ENCODE results near the gene KCNJ12. TPM values are rescaled to one million over a fixed set of nuclear protein-coding genes. Genes with fewer than 3 reads are reported as not detected.

The KCNJ12 gene
- total and polyA plus RNA-seq, 2 of the 13 experiments (the other 11 are each of a cell fraction or from before 2014, with no cell fraction given): not detected

DNA sequence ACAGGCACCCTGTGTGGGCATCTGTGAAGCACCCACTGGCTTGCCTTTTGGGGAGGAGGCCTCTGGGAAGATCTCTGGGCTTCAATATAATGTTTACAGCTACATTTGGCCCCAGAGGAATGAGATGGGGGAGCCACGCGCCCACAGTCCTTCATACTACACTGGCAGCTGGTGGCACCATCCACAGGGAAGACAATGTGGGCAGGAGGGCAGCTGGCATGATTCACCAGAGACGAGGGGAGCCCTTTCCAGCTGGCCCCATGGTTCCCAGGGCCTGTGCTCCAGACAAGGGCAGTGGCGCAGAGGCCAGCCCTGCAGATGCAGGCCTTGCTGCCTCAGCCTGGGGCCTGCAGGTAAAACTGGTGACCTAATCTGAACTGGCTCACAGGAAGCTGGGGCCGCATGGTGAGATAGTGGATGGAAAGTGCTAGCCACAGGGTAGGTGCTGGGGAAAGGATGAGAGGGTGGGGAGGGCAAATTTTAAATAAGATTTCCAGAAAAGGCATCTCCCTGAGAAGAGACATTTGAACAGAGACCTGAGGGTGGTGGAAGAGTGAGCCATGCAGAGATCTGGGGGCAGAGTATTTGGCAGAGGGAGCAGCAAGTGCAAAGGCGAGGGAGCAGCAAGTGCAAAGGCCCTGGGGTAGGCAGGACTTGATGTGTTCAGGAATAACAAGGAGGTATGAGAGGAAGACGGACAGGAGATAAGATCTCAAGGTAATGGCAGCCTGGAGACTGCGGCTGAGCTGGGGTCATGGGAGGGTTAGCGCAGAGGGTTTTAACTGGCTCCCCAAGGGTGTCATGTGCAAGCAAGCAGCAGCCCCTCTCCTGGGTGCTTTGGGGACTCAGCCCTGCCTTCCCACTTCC, 12.1 kb upstream of the KCNJ12 start:
- in situ Hi-C loops (cut with HindIII; ENCODE audit: extremely low pct_ligation_motif_present, low pct_unique_long_range_greater_than_20kb) (no loop called here), intact Hi-C loops (cut with micrococcal nuclease; ENCODE audit: unreplicated experiment) (no loop called here)
- H3K9me3 ChIP-seq (ENCODE audit: low read length): no peaks in the 10 kb centered on the region
- no peaks in the 10 kb centered on the region for H3K36me3 ChIP-seq (replicated peaks in 1 of 2; ENCODE audit: control insufficient read depth in 1 of 2, insufficient read depth in 2 of 2, low read length in 2 of 2)
- ATAC-seq (no peak), FAIRE-seq (no peak), DNase-seq (ENCODE audit: low spot score) (no peak)
- H2AFZ ChIP-seq (ENCODE audit: low read length): no peak overlapping the region
- H4K20me1 ChIP-seq (ENCODE audit: insufficient read depth, low read length): no peaks in the 10 kb centered on the region
- no peak for TF ChIP-seq ZNF543 (CRISPR knock-in tag; IDR thresholded peaks at IDR 0.05)
- no peak for TF ChIP-seq KDM4B (CRISPR knock-in tag; IDR thresholded peaks at IDR 0.05)
- no peak for TF ChIP-seq ZNF749 (CRISPR knock-in tag; IDR thresholded peaks at IDR 0.05; ENCODE audit: borderline replicate concordance)
- TF ChIP-seq JUND (CRISPR knock-in tag; IDR thresholded peaks at IDR 0.05): no peak
- TF ChIP-seq SPEN (CRISPR knock-in tag; IDR thresholded peaks at IDR 0.05; ENCODE audit: low read depth): no peak
- no peak for TF ChIP-seq PPARG (CRISPR knock-in tag; conservative IDR thresholded peaks at IDR 0.05)
- TF ChIP-seq ZNF235 (CRISPR knock-in tag; IDR thresholded peaks at IDR 0.05; ENCODE audit: borderline replicate concordance): no peak
- no peaks in the 10 kb centered on the region for H3K79me2 ChIP-seq (ENCODE audit: insufficient read depth, low read length)
- H3K4me2 ChIP-seq (ENCODE audit: low read depth, low read length): no peak overlapping the region
- no peak overlapping the region for H3K27ac ChIP-seq (ENCODE audit: extremely low read length, insufficient read depth, low read length)
- no TSS peak for BruUV-seq (replicated peaks)
- ChIA-PET CTCF (ENCODE audit: low intra/inter-chr PET ratio, low total read pairs) (no interaction called here), POLR2A (no interaction called here)
- no peak overlapping the region for H3K9ac ChIP-seq (ENCODE audit: insufficient read depth, low read depth, low read length)
- peaks cover 3 to 35% of the 10 kb centered on the region in 2 experiments; a peak in 4 of 5 replicates for H3K27me3 ChIP-seq (ENCODE audit: control insufficient read depth in 1 of 2, insufficient read depth in 2 of 2, low read length in 2 of 2)
- H3K4me1 ChIP-seq (ENCODE audit: insufficient read depth, low read length): no peaks in the 10 kb centered on the region
- WGBS (ENCODE audit: low lambda C conversion rate): 43% methylated on average over 7 of the region's 9 CpGs
- no peak overlapping the region for H3K4me3 ChIP-seq (replicated peaks in 1 of 3; ENCODE audit: insufficient read depth in 1 of 3, low read depth in 2 of 3, low read length in 3 of 3)

DNA sequence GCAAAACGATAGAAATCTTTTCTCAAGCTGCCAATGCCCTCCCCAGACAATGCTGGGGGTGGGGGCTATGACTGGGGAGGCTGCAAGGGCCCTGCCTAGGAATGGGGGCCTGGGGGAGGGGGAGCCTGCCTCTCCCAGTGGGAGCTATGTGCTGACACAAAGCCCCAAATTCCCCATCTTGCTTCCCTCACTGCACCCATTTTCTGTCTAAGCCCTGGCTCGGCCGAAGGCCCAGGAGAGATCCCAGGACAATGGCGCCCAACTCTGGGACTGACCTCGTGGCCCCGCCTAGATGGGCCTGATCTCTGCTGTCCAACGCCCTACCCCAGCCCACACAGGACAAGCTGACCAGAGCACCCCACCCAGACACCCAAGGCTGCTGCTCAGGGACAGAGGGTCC, 11.1 kb upstream of the KCNJ12 start:
- no TSS peak for BruUV-seq (replicated peaks)
- CTCF ChIA-PET (ENCODE audit: low intra/inter-chr PET ratio, low total read pairs): no interaction called here
- Histone ChIP-seq H4K20me1 (ENCODE audit: insufficient read depth, low read length) (no peaks in the 10 kb centered on the region), H3K4me1 (ENCODE audit: insufficient read depth, low read length) (no peaks in the 10 kb centered on the region), H3K27ac (ENCODE audit: extremely low read length, insufficient read depth, low read length) (no peak overlapping the region), H3K79me2 (ENCODE audit: insufficient read depth, low read length) (no peaks in the 10 kb centered on the region), H3K4me2 (ENCODE audit: low read depth, low read length) (no peak overlapping the region), H3K9ac (ENCODE audit: insufficient read depth, low read depth, low read length) (no peak overlapping the region), H3K36me3 (replicated peaks in 1 of 2; ENCODE audit: control insufficient read depth in 1 of 2, insufficient read depth in 2 of 2, low read length in 2 of 2) (no peaks in the 10 kb centered on the region), H3K9me3 (ENCODE audit: low read length) (no peaks in the 10 kb centered on the region), H3K27me3 (ENCODE audit: control insufficient read depth in 1 of 2, insufficient read depth in 2 of 2, low read length in 2 of 2) (peaks cover 5 to 37% of the 10 kb centered on the region in 2 experiments; a peak in 4 of 5 replicates), H3K4me3 (replicated peaks in 1 of 3; ENCODE audit: insufficient read depth in 1 of 3, low read depth in 2 of 3, low read length in 3 of 3) (no peak overlapping the region), H2AFZ (ENCODE audit: low read length) (no peak overlapping the region)
- in situ Hi-C loops (cut with HindIII; ENCODE audit: extremely low pct_ligation_motif_present, low pct_unique_long_range_greater_than_20kb): no loop called here
- TF ChIP-seq ZNF30 (CRISPR knock-in tag; IDR thresholded peaks at IDR 0.05) (no peak), ZNF891 (CRISPR knock-in tag; IDR thresholded peaks at IDR 0.05) (no peak), ZNF34 (CRISPR knock-in tag; IDR thresholded peaks at IDR 0.05; ENCODE audit: borderline replicate concordance) (no peak), SNAI1 (CRISPR knock-in tag; IDR thresholded peaks at IDR 0.05; ENCODE audit: borderline replicate concordance) (no peak), NFKB2 (CRISPR knock-in tag; IDR thresholded peaks at IDR 0.05; ENCODE audit: borderline replicate concordance) (no peak), MTA1 (CRISPR knock-in tag; IDR thresholded peaks at IDR 0.05; ENCODE audit: borderline replicate concordance) (no peak)
- TF ChIP-seq, protein P1, sequence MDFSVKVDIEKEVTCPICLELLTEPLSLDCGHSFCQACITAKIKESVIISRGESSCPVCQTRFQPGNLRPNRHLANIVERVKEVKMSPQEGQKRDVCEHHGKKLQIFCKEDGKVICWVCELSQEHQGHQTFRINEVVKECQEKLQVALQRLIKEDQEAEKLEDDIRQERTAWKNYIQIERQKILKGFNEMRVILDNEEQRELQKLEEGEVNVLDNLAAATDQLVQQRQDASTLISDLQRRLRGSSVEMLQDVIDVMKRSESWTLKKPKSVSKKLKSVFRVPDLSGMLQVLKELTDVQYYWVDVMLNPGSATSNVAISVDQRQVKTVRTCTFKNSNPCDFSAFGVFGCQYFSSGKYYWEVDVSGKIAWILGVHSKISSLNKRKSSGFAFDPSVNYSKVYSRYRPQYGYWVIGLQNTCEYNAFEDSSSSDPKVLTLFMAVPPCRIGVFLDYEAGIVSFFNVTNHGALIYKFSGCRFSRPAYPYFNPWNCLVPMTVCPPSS (IDR thresholded peaks at IDR 0.05): no peak
- POLR2A ChIA-PET: no interaction called here
- ATAC-seq (no peak), DNase-seq (ENCODE audit: low spot score) (no peak), FAIRE-seq (no peak)
- WGBS (ENCODE audit: low lambda C conversion rate): 0% methylated on average over 2 of the region's 7 CpGs
- intact Hi-C loops (cut with micrococcal nuclease; ENCODE audit: unreplicated experiment): no loop called here

All from HepG2 (cell line).